ENCODE data around the gene EML6.
"Not testable (repeated sequence)": the region's sequence is repeated elsewhere in the genome, so short reads cannot be mapped to it uniquely, and the experiment has no call there.

EML6 gene

GRCh38 chr2:54830546-54830945 is 107.1 kb downstream of the EML6 start:
- TF ChIP-seq POLR2AphosphoS5 (IDR thresholded peaks at IDR 0.05; ENCODE audit: borderline replicate concordance, low read depth, low read length) (no peak), EZH2 (IDR thresholded peaks at IDR 0.05) (no peak), FOXP2 (optimal IDR thresholded peaks at IDR 0.05; ENCODE audit: control extremely low read depth, extremely low read length, insufficient read depth) (no peak)
- no peak for DNase-seq (ENCODE audit: low read depth, low spot score)
- Histone ChIP-seq H3K27ac (no peak overlapping the region), H3K9me3 (ENCODE audit: low read depth, low read length) (no peaks in the 10 kb centered on the region), H3K9ac (ENCODE audit: insufficient read length) (no peak overlapping the region), H3K4me3 (no peak overlapping the region), H3K36me3 (ENCODE audit: insufficient read depth, low read length) (no peaks in the 10 kb centered on the region)

- Histone ChIP-seq H3K9me3 (ENCODE audit: low read depth, low read length) (no peaks in the 10 kb centered on the region), H3K27ac (no peak overlapping the region), H3K36me3 (ENCODE audit: insufficient read depth, low read length) (no peaks in the 10 kb centered on the region), H3K9ac (ENCODE audit: insufficient read length) (no peak overlapping the region), H3K4me3 (no peak overlapping the region)
- TF ChIP-seq POLR2AphosphoS5 (IDR thresholded peaks at IDR 0.05; ENCODE audit: borderline replicate concordance, low read depth, low read length): no peak
- no peak for TF ChIP-seq FOXP2 (optimal IDR thresholded peaks at IDR 0.05; ENCODE audit: control extremely low read depth, extremely low read length, insufficient read depth)
- TF ChIP-seq EZH2 (IDR thresholded peaks at IDR 0.05): no peak
- no peak for DNase-seq (ENCODE audit: low read depth, low spot score)
Observed at GRCh38 chr2:54831480-54831879, 108.0 kb downstream of the EML6 start.

GRCh38 chr2:54834721-54835120 is 111.3 kb downstream of the EML6 start:
- Histone ChIP-seq H3K9me3 (ENCODE audit: low read depth, low read length) (no peaks in the 10 kb centered on the region), H3K36me3 (ENCODE audit: insufficient read depth, low read length) (no peaks in the 10 kb centered on the region), H3K9ac (ENCODE audit: insufficient read length) (no peak overlapping the region), H3K27ac (no peak overlapping the region), H3K4me3 (no peak overlapping the region)
- DNase-seq (ENCODE audit: low read depth, low spot score): no peak
- TF ChIP-seq POLR2AphosphoS5 (IDR thresholded peaks at IDR 0.05; ENCODE audit: borderline replicate concordance, low read depth, low read length) (no peak), FOXP2 (optimal IDR thresholded peaks at IDR 0.05; ENCODE audit: control extremely low read depth, extremely low read length, insufficient read depth) (no peak), EZH2 (IDR thresholded peaks at IDR 0.05) (no peak)

- H3K36me3 ChIP-seq (ENCODE audit: insufficient read depth, low read length): no peaks in the 10 kb centered on the region
- no peaks in the 10 kb centered on the region for H3K9me3 ChIP-seq (ENCODE audit: low read depth, low read length)
- H3K27ac ChIP-seq: no peak overlapping the region
- H3K9ac ChIP-seq (ENCODE audit: insufficient read length): no peak overlapping the region
- DNase-seq (ENCODE audit: low read depth, low spot score): no peak
- no peak overlapping the region for H3K4me3 ChIP-seq
- TF ChIP-seq EZH2 (IDR thresholded peaks at IDR 0.05) (no peak), POLR2AphosphoS5 (IDR thresholded peaks at IDR 0.05; ENCODE audit: borderline replicate concordance, low read depth, low read length) (no peak), FOXP2 (optimal IDR thresholded peaks at IDR 0.05; ENCODE audit: control extremely low read depth, extremely low read length, insufficient read depth) (no peak)
Observed at GRCh38 chr2:54836477-54836876, 113.0 kb downstream of the EML6 start.

GRCh38 chr2:54838585-54839035 is 115.1 kb downstream of the EML6 start:
- H3K36me3 ChIP-seq (ENCODE audit: insufficient read depth, low read length): no peaks in the 10 kb centered on the region
- H3K9me3 ChIP-seq (ENCODE audit: low read depth, low read length): no peaks in the 10 kb centered on the region
- no peak overlapping the region for H3K9ac ChIP-seq (ENCODE audit: insufficient read length)
- no peak for TF ChIP-seq FOXP2 (optimal IDR thresholded peaks at IDR 0.05; ENCODE audit: control extremely low read depth, extremely low read length, insufficient read depth)
- no peak for TF ChIP-seq EZH2 (IDR thresholded peaks at IDR 0.05)
- no peak for TF ChIP-seq POLR2AphosphoS5 (IDR thresholded peaks at IDR 0.05; ENCODE audit: borderline replicate concordance, low read depth, low read length)
- H3K4me3 ChIP-seq: no peak overlapping the region
- no peak overlapping the region for H3K27ac ChIP-seq
- DNase-seq (ENCODE audit: low read depth, low spot score): peak; percentile 32

GRCh38 chr2:54839461-54840255 is 116.2 kb downstream of the EML6 start:
- Histone ChIP-seq H3K4me3 (no peak overlapping the region), H3K9ac (ENCODE audit: insufficient read length) (no peak overlapping the region), H3K27ac (no peak overlapping the region), H3K36me3 (ENCODE audit: insufficient read depth, low read length) (no peaks in the 10 kb centered on the region), H3K9me3 (ENCODE audit: low read depth, low read length) (no peaks in the 10 kb centered on the region)
- TF ChIP-seq POLR2AphosphoS5 (IDR thresholded peaks at IDR 0.05; ENCODE audit: borderline replicate concordance, low read depth, low read length) (no peak), EZH2 (IDR thresholded peaks at IDR 0.05) (no peak), FOXP2 (optimal IDR thresholded peaks at IDR 0.05; ENCODE audit: control extremely low read depth, extremely low read length, insufficient read depth) (no peak)
- DNase-seq (ENCODE audit: low read depth, low spot score): no peak

- Histone ChIP-seq H3K9me3 (ENCODE audit: low read depth, low read length) (no peaks in the 10 kb centered on the region), H3K27ac (no peak overlapping the region), H3K36me3 (ENCODE audit: insufficient read depth, low read length) (no peaks in the 10 kb centered on the region), H3K4me3 (no peak overlapping the region), H3K9ac (ENCODE audit: insufficient read length) (no peak overlapping the region)
- DNase-seq (ENCODE audit: low read depth, low spot score): no peak
- TF ChIP-seq EZH2 (IDR thresholded peaks at IDR 0.05) (no peak), POLR2AphosphoS5 (IDR thresholded peaks at IDR 0.05; ENCODE audit: borderline replicate concordance, low read depth, low read length) (no peak), FOXP2 (optimal IDR thresholded peaks at IDR 0.05; ENCODE audit: control extremely low read depth, extremely low read length, insufficient read depth) (no peak)
Observed at GRCh38 chr2:54840559-54841468, 117.4 kb downstream of the EML6 start.

GRCh38 chr2:54841500-54841899 is 118.0 kb downstream of the EML6 start:
- H3K4me3 ChIP-seq; H3K27ac ChIP-seq; H3K36me3 ChIP-seq (ENCODE audit: insufficient read depth, low read length); H3K9me3 ChIP-seq (ENCODE audit: low read depth, low read length); DNase-seq (ENCODE audit: low read depth, low spot score); H3K9ac ChIP-seq (ENCODE audit: insufficient read length): not testable (repeated sequence)

Data from SK-N-MC (cell line).